Measurements from ENCODE around the gene IL6.
"Not testable (repeated sequence)": the region's sequence is repeated elsewhere in the genome, so short reads cannot be mapped to it uniquely, and the experiment has no call there.

IL6 gene

GRCh38 chr7:22726907-22727713 lies at the start of gene IL6:
TSS of gene IL6 (plus strand) at chr7:22727200. CDS start at chr7:22727263, 63 bp downstream.
- DNase-seq, result peak; percentile 88

GRCh38 chr7:22677263-22677662 lies 49.7 kb upstream of the IL6 start:
- not testable (repeated sequence) for DNase-seq

GRCh38 chr7:22677680-22678079 lies 49.3 kb upstream of the IL6 start:
- DNase-seq, result no peak

DNA sequence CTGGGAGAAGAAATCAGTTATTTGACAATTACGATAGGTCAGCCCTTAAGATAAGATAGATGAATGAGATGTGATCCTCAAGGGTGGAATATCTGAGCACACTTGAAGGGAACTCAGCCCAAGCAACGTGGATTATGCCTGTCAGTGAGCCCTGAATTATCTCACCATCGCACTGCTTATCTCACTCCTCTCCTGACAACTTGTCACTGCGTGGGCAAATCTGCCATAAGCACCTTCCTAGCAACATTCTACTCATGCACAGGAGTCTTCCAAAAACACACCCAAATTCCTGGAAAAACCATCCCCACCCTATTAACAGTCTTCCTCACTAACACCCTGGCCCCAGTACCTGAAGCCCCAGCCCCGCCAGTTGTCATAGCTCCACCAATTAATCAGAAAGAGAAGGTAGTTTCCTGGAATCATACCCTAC lies 46.5 kb upstream of the IL6 start:
- DNase-seq, result no peak

- DNase-seq, result no peak
Measured at GRCh38 chr7:22681312-22681711, 45.7 kb upstream of the IL6 start.

DNA sequence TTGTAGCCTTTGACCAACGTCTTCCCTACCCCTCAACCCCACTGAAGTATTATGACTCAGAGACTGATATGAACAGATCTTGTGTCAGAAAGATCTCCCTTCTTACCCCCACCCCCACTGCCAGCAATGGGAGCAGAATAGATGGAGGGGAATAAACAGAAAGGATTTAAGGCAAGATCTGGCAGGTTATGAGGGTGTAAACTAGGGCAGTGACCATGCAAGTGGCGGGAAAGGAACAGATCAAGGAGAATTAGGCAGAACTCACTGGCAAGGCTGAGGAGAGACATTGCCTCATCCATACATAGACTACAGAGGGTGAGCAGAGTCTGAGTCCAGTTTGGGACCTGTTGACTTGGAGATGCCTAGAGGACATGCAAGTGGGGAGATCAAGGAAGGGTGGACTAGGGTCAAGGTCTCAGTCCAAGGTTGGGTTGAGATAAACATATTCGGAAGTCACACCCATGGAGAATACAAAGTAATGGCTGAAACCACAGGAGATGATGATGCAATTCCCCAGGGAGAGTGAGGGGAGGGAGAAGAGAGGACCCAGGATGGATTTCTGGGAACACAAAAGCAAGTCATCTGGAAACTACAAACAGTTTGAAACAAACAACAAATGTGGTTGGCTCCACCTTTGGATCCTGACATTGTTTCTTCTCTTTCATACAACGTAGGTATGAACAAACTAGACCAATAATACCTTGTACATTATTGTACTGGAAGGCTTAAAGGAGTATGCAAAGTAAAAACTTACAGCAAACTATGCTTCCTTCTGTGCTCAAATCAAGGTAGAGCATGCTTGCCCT lies 44.9 kb upstream of the IL6 start:
- DNase-seq, result no peak

GRCh38 chr7:22683379-22683778 lies 43.6 kb upstream of the IL6 start:
- DNase-seq, result no peak

DNA sequence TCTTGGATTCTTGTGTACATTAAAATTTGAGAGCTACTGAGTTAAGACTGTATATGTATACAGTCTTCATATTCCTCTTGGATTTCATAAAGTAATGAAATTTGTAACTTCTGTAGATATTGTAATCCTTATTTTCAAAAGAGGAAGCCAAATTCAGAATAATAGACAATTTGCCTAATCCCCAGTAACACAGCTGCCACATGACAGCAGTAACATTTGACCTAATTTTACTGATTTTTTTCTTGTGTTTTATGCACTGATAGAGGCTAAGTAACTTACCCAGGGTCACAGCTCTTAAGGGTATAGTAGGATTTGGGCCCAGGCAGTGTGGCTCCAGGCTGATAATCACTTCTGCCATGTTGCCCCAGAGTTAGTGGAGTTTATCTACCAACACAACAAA lies 40.4 kb upstream of the IL6 start:
- DNase-seq, result no peak

GRCh38 chr7:22688084-22688483 lies 38.9 kb upstream of the IL6 start:
- no peak for DNase-seq

DNA sequence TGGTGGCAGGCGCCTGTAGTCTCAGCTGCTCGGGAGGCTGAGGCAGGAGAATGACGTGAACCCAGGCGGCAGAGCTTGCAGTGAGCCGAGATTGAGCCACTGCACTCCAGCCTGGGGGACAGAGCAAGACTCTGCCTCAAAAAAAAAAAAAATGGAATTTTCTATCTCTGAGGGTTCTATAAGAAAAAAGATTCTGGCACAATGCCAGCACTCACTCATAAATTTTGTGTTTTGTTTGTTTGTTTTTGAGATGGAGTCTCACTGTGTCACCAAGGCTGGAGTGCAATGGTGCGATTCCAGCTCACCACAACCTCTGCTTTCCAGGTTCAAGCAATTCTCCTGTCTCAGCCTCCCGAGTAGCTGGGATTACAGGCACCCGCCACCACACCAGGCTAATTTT lies 38.1 kb upstream of the IL6 start:
- not testable (repeated sequence) for DNase-seq

DNA sequence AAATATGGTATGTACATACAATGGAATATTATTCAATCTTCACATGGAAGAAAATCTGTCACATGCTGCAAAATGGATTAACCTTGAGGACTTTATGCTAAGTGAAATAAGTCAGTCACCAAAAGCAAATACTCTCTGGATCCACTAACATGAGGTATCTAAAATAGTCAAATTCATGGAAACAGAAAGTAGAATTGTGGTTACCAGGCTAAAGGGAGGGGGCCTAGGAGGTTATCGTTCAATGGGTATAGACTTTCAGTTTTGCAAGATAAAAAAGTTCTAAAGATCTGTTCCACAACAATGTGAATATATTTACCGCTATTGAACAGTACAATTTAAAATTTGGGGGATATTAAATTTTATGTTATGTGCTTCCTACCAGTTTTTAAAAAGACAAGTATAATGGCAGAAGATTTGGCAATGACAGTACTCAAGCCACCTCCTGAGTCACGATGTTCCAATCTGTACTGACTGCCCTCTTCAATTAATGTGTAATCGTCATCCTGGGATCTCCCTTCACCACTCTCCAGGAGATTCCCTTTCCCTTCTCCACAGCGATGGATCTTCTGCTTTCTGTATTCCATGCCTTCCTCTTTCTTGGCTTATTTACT lies 32.3 kb upstream of the IL6 start:
- no peak for DNase-seq

- no peak for DNase-seq
Measured at GRCh38 chr7:22695476-22696132, 31.4 kb upstream of the IL6 start.

DNA sequence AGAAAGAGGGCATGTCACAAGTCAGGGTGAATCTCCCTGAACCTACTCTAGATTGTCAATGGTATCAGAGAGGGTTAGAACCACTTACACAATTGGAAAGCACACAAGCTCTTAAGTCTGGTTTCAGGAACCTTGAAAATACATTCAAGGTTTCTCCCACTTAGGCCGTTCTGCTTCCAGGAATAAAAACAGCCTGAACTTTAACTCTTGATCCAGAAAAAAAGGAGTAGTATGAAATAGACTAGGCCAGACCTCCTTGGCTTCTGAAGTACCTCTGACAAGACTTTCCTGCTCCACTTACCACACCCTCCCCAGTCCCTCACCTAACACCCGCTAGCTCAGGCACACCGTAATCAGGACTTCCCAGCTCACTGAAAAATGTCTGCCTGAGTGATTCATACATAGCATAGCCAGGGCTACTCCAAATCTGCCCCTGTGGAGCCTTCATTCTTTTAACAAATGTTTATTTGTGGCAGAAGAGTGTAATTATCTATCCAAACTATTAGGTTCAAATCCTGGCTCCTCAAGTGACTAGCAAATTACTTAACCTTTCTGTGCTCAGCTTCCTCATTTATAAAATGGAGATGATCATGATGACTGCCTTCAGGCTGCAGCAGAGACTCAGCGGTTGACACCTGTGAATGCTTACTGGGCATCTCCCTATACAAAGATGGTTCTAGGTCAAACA lies 30.3 kb upstream of the IL6 start:
- DNase-seq, result no peak

- DNase-seq, result no peak
Measured at GRCh38 chr7:22697322-22697859, 29.6 kb upstream of the IL6 start.

GRCh38 chr7:22697876-22698606 lies 29.0 kb upstream of the IL6 start:
- DNase-seq, result no peak

- no peak for DNase-seq
Measured at GRCh38 chr7:22698767-22699166, 28.2 kb upstream of the IL6 start.

DNA sequence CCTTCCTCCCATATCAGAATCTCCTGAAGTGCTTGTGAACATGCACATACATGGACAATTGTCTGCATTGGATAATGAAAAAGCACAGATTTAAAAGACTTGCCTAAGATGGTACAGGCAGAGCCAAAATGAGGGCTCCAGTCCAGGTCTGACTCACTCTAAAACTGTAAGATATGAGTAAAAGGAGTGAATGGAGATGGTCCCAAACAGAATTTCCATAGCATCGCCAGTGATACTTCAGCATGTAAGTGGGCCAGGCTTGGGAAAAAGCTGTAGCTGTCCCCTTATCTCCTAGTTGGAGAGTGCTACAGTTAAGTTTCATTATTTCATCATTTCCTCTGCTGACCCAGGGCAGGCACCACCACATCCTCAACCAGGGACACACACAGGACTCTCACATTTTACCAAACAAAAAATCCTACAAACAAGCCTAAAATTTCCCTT lies 26.4 kb upstream of the IL6 start:
- no peak for DNase-seq

- DNase-seq, result no peak
Measured at GRCh38 chr7:22702516-22702915, 24.5 kb upstream of the IL6 start.

DNA sequence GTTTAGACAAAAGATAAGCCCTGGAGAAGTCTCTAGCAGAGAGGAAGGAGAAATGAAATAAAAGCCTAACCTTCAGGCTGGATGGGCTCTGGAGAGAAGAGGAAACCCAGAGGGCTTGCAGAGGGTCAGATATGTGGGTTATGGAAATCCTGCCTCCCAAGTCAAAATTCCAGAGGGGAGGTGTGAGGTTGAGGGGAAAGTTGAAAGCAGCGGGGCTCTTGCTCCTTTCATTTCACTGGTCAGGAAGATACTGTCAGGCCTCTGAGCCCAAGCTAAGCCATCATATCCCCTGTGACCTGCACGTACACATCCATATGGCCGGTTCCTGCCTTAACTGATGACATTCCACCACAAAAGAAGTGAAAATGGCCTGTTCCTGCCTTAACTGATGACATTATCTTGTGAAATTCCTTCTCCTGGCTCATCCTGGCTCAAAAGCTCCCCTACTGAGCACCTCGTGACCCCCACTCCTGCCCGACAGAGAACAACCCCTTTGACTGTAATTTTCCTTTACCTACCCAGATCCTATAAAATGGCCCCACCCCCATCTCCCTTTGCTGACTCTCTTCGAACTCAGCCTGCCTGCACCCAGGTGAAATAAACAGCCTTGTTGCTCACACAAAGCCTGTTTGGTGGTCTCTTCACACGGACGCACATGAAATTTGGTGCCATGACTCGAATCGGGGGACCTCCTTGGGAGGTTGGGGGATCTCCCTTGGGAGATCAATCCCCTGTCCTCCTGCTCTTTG lies 23.7 kb upstream of the IL6 start:
- DNase-seq, result not testable (repeated sequence)

DNA sequence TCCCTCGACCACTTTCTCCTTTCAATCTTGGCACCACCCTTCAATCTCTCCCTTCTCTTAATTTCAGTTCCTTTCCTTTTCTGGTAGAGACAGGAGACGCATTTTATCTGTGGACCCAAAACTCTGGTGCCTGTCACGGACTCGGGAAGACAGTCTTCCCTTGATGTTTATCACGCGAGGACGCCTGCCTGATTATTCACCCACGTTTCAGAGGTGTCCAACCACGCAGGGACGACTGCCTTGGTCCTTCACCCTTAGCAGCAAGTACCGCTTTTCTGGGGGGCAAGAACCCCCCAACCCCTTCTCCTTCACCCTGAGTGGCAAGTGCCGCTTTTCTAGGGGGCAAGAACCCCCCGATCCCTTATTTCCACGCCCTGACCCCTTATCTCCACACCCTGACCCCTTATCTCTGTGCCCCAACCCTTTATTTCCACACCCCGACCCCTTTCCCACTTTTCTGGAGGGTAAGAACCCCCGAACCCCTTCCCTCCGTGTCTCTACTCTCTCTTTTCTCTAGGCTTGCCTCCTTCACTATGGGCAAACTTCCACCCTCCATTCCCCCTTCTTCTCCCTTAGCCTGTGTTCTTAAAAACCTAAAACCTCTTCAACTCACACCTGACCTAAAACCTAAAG lies 22.9 kb upstream of the IL6 start:
- DNase-seq, result not testable (repeated sequence)
